Skeletal muscle satellite cell (primary cell): ENCODE measurements around the gene RASA1.
"Not testable (repeated sequence)": the region's sequence is repeated elsewhere in the genome, so short reads cannot be mapped to it uniquely, and the experiment has no call there.

ENCODE experiments used
- H3K27me3 ChIP-seq: 2 replicates; pipeline ENCODE4 v1.7.0; 2013; ENCODE audit warnings: low read length; ENCODE audit not compliant: control insufficient read depth, insufficient read depth
- H3K36me3 ChIP-seq: 2 replicates; pipeline ENCODE4 v1.7.0; 2013; ENCODE audit warnings: mild to moderate bottlenecking, control low read depth, low read length; ENCODE audit not compliant: insufficient read depth
- H3K4me1 ChIP-seq: 2 replicates; pipeline ENCODE4 v1.7.0; 2013; ENCODE audit warnings: low read length; ENCODE audit not compliant: control insufficient read depth, insufficient read depth
- H3K4me2 ChIP-seq: 2 replicates; pipeline ENCODE4 v1.7.0; 2013; ENCODE audit warnings: mild to moderate bottlenecking, low read length
- H3K4me3 ChIP-seq: 2 replicates; pipeline ENCODE4 v1.7.0; 2013; ENCODE audit warnings: low read length
- H3K9ac ChIP-seq: 2 replicates; pipeline ENCODE4 v1.7.0; 2013; ENCODE audit warnings: mild to moderate bottlenecking, low read depth, low read length, moderate library complexity
- H3K9me3 ChIP-seq: replicated peaks from 2 replicates; pipeline ENCODE4 v1.7.0; 2013; ENCODE audit warnings: mild to moderate bottlenecking, control low read depth, low read length

The RASA1 gene

DNA sequence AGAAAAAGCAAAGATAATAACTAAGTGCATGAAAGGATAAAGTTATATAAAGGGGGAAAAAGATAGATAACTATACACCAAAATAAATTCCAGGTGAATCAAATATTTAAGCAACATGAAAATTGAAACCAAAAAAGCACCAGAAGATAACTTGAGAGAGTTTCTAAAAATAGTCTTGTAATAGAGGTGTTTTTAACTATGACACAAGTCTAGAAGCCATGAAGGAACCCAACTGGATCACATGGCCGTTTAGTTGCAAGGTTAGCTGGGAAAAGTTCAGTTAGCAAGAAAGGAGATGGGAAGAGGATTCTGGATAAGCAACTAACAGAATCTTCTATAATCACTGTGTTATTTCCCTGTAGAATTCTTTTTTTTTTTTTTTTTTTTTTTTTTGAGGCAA lies 9.2 kb upstream of the RASA1 start:
- no peaks in the 10 kb centered on the region for H3K27me3 ChIP-seq
- no peak overlapping the region for H3K4me2 ChIP-seq
- no peaks in the 10 kb centered on the region for H3K9me3 ChIP-seq

GRCh38 chr5:87260604-87261192 lies 7.0 kb upstream of the RASA1 start:
- H3K4me2 ChIP-seq, result no peak overlapping the region
- no peaks in the 10 kb centered on the region for H3K4me1 ChIP-seq
- no peaks in the 10 kb centered on the region for H3K9me3 ChIP-seq
- H3K27me3 ChIP-seq, result no peaks in the 10 kb centered on the region
- no peak overlapping the region for H3K9ac ChIP-seq
- H3K4me3 ChIP-seq, result no peak overlapping the region
- H3K36me3 ChIP-seq, result no peaks in the 10 kb centered on the region

More for the DNA sequence above, 9.2 kb upstream of the RASA1 start:
- H3K9ac ChIP-seq, result no peak overlapping the region
- no peaks in the 10 kb centered on the region for H3K36me3 ChIP-seq
- no peaks in the 10 kb centered on the region for H3K4me1 ChIP-seq
- no peak overlapping the region for H3K4me3 ChIP-seq

- H3K4me1 ChIP-seq, result peaks cover 7% of the 10 kb centered on the region
- no peaks in the 10 kb centered on the region for H3K27me3 ChIP-seq
- no peak overlapping the region for H3K9ac ChIP-seq
- no peaks in the 10 kb centered on the region for H3K36me3 ChIP-seq
- H3K9me3 ChIP-seq, result no peaks in the 10 kb centered on the region
- no peak overlapping the region for H3K4me3 ChIP-seq
- H3K4me2 ChIP-seq, result no peak overlapping the region
Observed at GRCh38 chr5:87263498-87263897, 4.2 kb upstream of the RASA1 start.

GRCh38 chr5:87266914-87267573 lies 639 bp upstream of the RASA1 start:
- H3K4me3 ChIP-seq, result peak overlapping the region; percentile 100
- H3K27me3 ChIP-seq, result no peaks in the 10 kb centered on the region
- peak overlapping the region; percentile 84 for H3K4me2 ChIP-seq
- peak overlapping the region; percentile 96 for H3K9ac ChIP-seq
- H3K36me3 ChIP-seq, result no peaks in the 10 kb centered on the region
- H3K9me3 ChIP-seq, result no peaks in the 10 kb centered on the region
- peaks cover 11% of the 10 kb centered on the region for H3K4me1 ChIP-seq

DNA sequence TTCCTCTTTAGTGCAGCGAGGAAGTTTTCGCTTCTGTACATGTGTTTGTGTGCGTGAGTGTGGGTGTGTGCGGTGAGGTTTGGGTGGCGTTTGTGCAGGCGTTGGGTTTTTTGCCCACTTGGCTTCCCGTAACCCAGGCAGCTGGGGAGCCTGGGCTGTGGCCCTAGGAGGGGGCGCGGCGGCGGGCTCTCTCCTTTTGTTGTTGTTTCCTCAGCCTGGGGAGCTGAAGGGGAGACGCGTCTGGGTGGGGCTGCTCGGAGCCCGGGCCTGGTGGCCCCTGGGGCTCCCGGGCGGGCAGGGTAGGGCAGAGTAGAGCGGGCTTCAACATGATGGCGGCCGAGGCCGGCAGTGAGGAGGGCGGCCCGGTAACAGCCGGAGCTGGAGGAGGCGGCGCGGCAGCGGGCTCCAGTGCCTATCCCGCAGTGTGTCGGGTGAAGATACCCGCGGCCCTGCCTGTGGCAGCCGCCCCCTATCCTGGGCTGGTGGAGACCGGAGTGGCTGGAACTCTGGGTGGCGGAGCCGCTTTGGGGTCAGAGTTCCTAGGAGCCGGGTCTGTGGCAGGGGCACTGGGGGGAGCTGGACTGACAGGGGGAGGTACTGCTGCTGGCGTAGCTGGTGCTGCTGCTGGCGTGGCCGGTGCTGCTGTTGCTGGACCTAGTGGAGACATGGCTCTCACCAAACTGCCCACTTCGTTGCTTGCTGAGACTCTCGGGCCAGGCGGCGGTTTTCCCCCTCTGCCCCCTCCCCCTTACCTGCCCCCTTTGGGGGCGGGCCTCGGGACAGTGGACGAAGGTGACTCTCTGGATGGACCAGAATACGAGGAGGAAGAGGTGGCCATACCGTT lies 665 bp downstream of the RASA1 start:
- peak overlapping the region; percentile 96 for H3K9ac ChIP-seq
- no peaks in the 10 kb centered on the region for H3K9me3 ChIP-seq
- peak overlapping the region; percentile 100 for H3K4me3 ChIP-seq
- H3K27me3 ChIP-seq, result no peaks in the 10 kb centered on the region
- H3K4me2 ChIP-seq, result peak overlapping the region; percentile 81
- H3K4me1 ChIP-seq, result peaks cover 13% of the 10 kb centered on the region
- no peaks in the 10 kb centered on the region for H3K36me3 ChIP-seq

DNA sequence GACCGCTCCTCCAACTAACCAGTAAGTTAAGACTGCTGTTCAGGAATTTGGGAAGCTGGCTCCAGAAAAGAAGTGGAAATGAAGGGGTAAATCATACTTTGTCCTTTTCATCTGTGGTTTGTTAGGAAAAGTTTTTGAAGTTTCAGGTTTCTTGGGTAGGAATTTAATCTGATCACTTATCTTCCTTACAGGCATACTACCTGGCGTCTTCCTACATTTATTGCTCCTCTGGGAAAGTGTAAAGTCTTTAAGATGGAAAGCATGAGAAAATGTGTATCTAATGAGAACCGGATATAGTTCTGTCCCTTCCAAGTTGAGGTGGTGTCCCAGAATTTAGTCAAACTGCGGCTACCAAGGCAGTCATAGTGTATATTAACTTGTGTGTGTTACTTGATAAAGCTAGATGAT lies 1.3 kb downstream of the RASA1 start:
- H3K4me1 ChIP-seq, result peaks cover 13% of the 10 kb centered on the region
- H3K4me2 ChIP-seq, result peak overlapping the region; percentile 81
- peak overlapping the region; percentile 100 for H3K4me3 ChIP-seq
- peak overlapping the region; percentile 96 for H3K9ac ChIP-seq
- H3K9me3 ChIP-seq, result no peaks in the 10 kb centered on the region
- H3K27me3 ChIP-seq, result no peaks in the 10 kb centered on the region
- no peaks in the 10 kb centered on the region for H3K36me3 ChIP-seq

DNA sequence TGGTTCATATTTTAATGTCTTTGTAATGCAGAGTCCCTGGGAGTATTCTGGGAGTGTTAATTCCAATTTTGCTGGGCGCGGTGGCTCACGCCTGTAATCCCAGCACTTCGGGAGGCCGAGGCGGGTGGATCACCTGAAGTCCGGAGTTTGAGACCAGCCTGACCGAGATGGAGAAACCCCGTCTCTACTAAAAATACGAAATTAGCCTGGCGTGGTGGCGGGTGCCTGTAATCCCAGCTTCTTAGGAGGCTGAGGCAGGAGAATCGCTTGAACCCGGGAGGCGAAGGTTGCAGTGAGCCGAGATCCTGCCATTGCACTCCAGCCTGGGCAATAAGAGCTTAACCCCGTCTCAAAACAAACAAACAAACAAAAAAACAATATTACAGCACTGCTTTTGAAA lies 3.2 kb downstream of the RASA1 start:
- H3K36me3 ChIP-seq, H3K4me3 ChIP-seq, H3K27me3 ChIP-seq, H3K9me3 ChIP-seq, H3K9ac ChIP-seq: not testable (repeated sequence)
- H3K4me2 ChIP-seq, result peak overlapping the region; percentile 18
- H3K4me1 ChIP-seq, result peaks cover 13% of the 10 kb centered on the region

DNA sequence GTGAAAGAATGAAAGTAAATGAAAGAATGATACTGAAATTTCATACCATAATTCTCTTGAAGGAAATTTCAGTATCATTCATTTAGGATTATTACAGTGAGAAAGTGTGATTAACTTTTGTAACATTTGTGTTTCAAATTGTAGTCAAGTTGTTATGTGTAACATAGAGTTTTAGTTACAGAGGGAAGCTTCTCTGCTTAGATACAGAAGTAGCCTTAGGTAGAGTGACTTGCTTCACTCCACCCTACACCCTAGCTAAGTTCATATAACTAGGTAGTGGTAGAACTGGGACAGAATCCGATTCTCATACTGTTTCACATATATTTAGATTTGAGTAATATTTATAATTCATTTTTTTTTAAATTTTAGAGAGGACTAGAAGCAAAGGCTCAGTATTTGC lies 9.0 kb downstream of the RASA1 start:
- no peak overlapping the region for H3K9ac ChIP-seq
- H3K36me3 ChIP-seq, result peaks cover 4% of the 10 kb centered on the region
- H3K27me3 ChIP-seq, result no peaks in the 10 kb centered on the region
- H3K9me3 ChIP-seq, result no peaks in the 10 kb centered on the region
- no peak overlapping the region for H3K4me2 ChIP-seq
- H3K4me3 ChIP-seq, result no peak overlapping the region
- peaks cover 11% of the 10 kb centered on the region for H3K4me1 ChIP-seq

GRCh38 chr5:87277279-87277835 lies 9.7 kb downstream of the RASA1 start:
- H3K4me3 ChIP-seq, result no peak overlapping the region

GRCh38 chr5:87278590-87279100 lies 11.0 kb downstream of the RASA1 start:
- H3K4me2 ChIP-seq, result no peak overlapping the region
- H3K36me3 ChIP-seq, result peaks cover 4% of the 10 kb centered on the region

More at GRCh38 chr5:87277279-87277835, 9.7 kb downstream of the RASA1 start:
- peaks cover 4% of the 10 kb centered on the region for H3K36me3 ChIP-seq
- H3K4me2 ChIP-seq, result no peak overlapping the region
- no peaks in the 10 kb centered on the region for H3K9me3 ChIP-seq
- peaks cover 5% of the 10 kb centered on the region for H3K4me1 ChIP-seq
- H3K9ac ChIP-seq, result no peak overlapping the region
- H3K27me3 ChIP-seq, result no peaks in the 10 kb centered on the region

DNA sequence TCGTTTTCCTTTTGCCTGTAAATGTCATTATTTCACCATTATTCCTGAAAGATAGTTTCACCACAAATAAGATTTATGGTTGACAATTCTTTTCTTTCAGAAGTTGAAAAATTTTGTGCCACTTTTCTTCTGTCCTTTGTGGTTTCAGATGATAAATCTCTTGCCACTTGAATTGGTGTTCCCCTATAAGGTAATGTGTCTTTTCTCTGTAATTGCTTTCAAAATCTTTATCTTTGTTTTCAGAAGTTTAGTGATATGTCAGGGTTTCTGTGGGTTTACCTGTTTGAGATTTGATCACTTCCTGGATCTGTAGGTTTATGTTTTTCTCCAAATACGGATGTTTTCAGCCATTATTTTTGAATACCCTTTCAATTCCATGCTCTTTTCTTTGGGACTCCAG lies 14.6 kb downstream of the RASA1 start:
- Histone ChIP-seq H3K4me3 (no peak overlapping the region), H3K36me3 (peaks cover under 1% of the 10 kb centered on the region), H3K9ac (no peak overlapping the region), H3K27me3 (no peaks in the 10 kb centered on the region), H3K4me1 (peaks cover 4% of the 10 kb centered on the region), H3K9me3 (no peaks in the 10 kb centered on the region), H3K4me2 (no peak overlapping the region)

More at GRCh38 chr5:87278590-87279100, 11.0 kb downstream of the RASA1 start:
- H3K4me1 ChIP-seq, result peaks cover 4% of the 10 kb centered on the region
- no peak overlapping the region for H3K9ac ChIP-seq
- H3K27me3 ChIP-seq, result no peaks in the 10 kb centered on the region
- no peaks in the 10 kb centered on the region for H3K9me3 ChIP-seq
- H3K4me3 ChIP-seq, result no peak overlapping the region
